Activated effector memory CD4-positive, alpha-beta T cell treated with Interleukin-2 at 50 U/mL for 16 hours (primary cell): ENCODE results near the gene TRERF1.

Experiments
- DNase-seq: peaks from one replicate; pipeline ENCODE4 v3.0.0-alpha.2; 2020

The TRERF1 gene

GRCh38 chr6:42177514-42178364 lies 274.0 kb downstream of the TRERF1 start:
- no peak for DNase-seq

- DNase-seq, result no peak
These were observed 274.7 kb downstream of the TRERF1 start for GRCh38 chr6:42176981-42177380.

GRCh38 chr6:42175860-42176259 lies 275.9 kb downstream of the TRERF1 start:
- DNase-seq, result no peak
